ENCODE data around the gene REEP5. TPM values are rescaled to one million over a fixed set of nuclear protein-coding genes. Genes with fewer than 3 reads are reported as not detected.

Gene REEP5
- total RNA-seq, 1 donor from 2014 or later = 89.1 TPM

GRCh38 chr5:112886975-112887374 is 35.1 kb downstream of the REEP5 start:
- intact Hi-C loops (cut with DNase I) = no loop called here
- Histone ChIP-seq H3K27me3 (no peaks in the 10 kb centered on the region), H3K4me3 (no peak overlapping the region), H3K9me3 (no peaks in the 10 kb centered on the region), H3K27ac (no peak overlapping the region), H3K36me3 (peaks cover 0 to 41% of the 10 kb centered on the region in 2 donors), H3K4me1 (no peaks in the 10 kb centered on the region)
- no peak for TF ChIP-seq POLR2A (IDR thresholded peaks at IDR 0.05)
- no peak for TF ChIP-seq POLR2AphosphoS5 (IDR thresholded peaks at IDR 0.05; ENCODE audit: insufficient read depth in 1 of 2, low read depth in 1 of 2)
- no peak for TF ChIP-seq CTCF (IDR thresholded peaks at IDR 0.05)
- DNase-seq (ENCODE audit: extremely low spot score in 2 of 2) = no peak

DNA sequence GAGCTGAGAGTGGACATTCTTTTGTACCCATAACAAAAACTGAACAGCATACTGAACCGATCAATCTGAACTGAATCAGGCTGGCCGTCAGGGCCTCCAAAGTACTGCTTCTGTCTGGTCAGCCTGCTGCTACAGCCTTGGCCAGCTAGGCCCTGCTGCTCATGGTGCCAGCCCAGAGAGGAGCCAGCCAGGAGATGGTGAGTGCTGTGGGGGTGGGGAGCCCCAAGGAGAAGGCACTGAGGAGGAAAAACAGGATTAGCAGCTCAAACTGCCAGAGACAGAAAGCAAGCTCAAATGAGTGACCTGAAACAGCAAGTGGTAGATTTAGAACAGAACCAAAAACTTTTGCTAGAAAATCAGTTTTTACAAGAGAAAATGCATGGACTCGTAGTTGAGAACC is 37.0 kb downstream of the REEP5 start:
- Histone ChIP-seq H3K27me3 (no peaks in the 10 kb centered on the region), H3K27ac (no peak overlapping the region), H3K36me3 (peaks cover 0 to 45% of the 10 kb centered on the region in 2 donors), H3K4me3 (no peak overlapping the region), H3K9me3 (no peaks in the 10 kb centered on the region), H3K4me1 (peaks cover 4% of the 10 kb centered on the region)
- TF ChIP-seq POLR2A (IDR thresholded peaks at IDR 0.05) (no peak), CTCF (IDR thresholded peaks at IDR 0.05) (no peak), POLR2AphosphoS5 (IDR thresholded peaks at IDR 0.05; ENCODE audit: insufficient read depth in 1 of 2, low read depth in 1 of 2) (no peak)
- DNase-seq (ENCODE audit: extremely low spot score in 2 of 2) = no peak
- intact Hi-C loops (cut with DNase I) = no loop called here

GRCh38 chr5:112883192-112883591 is 38.8 kb downstream of the REEP5 start:
- no peak for DNase-seq (ENCODE audit: extremely low spot score in 2 of 2)
- Histone ChIP-seq H3K9me3 (no peaks in the 10 kb centered on the region), H3K27ac (no peak overlapping the region), H3K36me3 (peaks cover 0 to 51% of the 10 kb centered on the region in 2 donors), H3K4me1 (peaks cover 17% of the 10 kb centered on the region), H3K27me3 (no peaks in the 10 kb centered on the region), H3K4me3 (no peak overlapping the region)
- intact Hi-C loops (cut with DNase I) = no loop called here
- TF ChIP-seq CTCF (IDR thresholded peaks at IDR 0.05) (no peak), POLR2A (IDR thresholded peaks at IDR 0.05) (no peak), POLR2AphosphoS5 (IDR thresholded peaks at IDR 0.05; ENCODE audit: insufficient read depth in 1 of 2, low read depth in 1 of 2) (no peak)

DNA sequence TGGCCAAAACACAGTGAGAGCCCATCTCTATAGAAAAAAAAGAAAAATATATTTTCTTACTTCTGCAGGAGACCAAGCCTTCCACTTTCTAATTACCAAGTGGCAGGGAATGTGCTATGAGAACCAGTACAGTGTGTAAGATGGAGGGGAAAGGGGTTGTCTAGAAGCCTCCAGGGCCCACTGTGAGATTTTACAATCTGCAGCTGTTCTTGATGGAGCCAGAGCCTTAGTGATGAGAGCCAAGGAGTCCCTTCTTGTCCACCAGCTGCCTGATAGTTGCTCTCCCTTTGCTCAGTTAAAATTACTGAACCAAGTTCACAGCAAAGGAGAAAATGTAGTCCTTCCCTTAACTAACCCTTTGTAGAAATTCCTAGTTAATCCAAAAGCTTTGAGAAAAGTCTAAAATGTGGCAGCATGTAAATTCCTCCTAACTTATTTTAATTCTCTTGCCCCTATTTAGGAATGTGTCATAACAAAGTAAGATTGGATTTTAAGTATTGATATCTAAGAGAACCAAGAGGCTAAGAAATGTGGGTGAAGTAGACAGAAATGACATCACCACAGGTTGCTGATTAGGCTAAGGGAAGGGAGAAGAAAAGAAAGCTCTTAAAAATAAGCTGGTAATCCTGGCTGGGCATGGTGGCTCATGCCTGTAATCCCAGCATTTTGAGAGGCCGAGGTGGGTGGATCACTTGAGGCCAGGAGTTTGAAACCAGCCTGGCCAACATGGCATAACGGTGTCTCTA is 41.6 kb downstream of the REEP5 start:
- Histone ChIP-seq H3K9me3 (no peaks in the 10 kb centered on the region), H3K27ac (no peak overlapping the region), H3K36me3 (peaks cover 0 to 38% of the 10 kb centered on the region in 2 donors), H3K4me1 (peaks cover 17% of the 10 kb centered on the region), H3K27me3 (no peaks in the 10 kb centered on the region), H3K4me3 (no peak overlapping the region)
- intact Hi-C loops (cut with DNase I) = no loop called here
- no peak for DNase-seq (ENCODE audit: extremely low spot score in 2 of 2)
- TF ChIP-seq POLR2A (IDR thresholded peaks at IDR 0.05) = no peak
- TF ChIP-seq CTCF (IDR thresholded peaks at IDR 0.05) = no peak
- no peak for TF ChIP-seq POLR2AphosphoS5 (IDR thresholded peaks at IDR 0.05; ENCODE audit: insufficient read depth in 1 of 2, low read depth in 1 of 2)

- intact Hi-C loops (cut with DNase I) = no loop called here
- H3K4me1 ChIP-seq = peaks cover 17% of the 10 kb centered on the region
- no peak overlapping the region for H3K27ac ChIP-seq
- H3K27me3 ChIP-seq = no peaks in the 10 kb centered on the region
- no peak overlapping the region for H3K4me3 ChIP-seq
- TF ChIP-seq POLR2A (IDR thresholded peaks at IDR 0.05) (no peak), POLR2AphosphoS5 (IDR thresholded peaks at IDR 0.05; ENCODE audit: insufficient read depth in 1 of 2, low read depth in 1 of 2) (no peak), CTCF (IDR thresholded peaks at IDR 0.05) (no peak)
- no peak for DNase-seq (ENCODE audit: extremely low spot score in 2 of 2)
- peaks cover 0 to 22% of the 10 kb centered on the region in 2 donors for H3K36me3 ChIP-seq
- no peaks in the 10 kb centered on the region for H3K9me3 ChIP-seq
Observed at GRCh38 chr5:112878760-112879159, 43.3 kb downstream of the REEP5 start.

All from vagina (tissue), 2 donors.